OCI-LY3 (cell line): ENCODE measurements around the gene ADARB2.
"Not testable (repeated sequence)": the region's sequence is repeated elsewhere in the genome, so short reads cannot be mapped to it uniquely, and the experiment has no call there.

ENCODE experiments used
- H2AFZ ChIP-seq: fragments of 200-600, 300-600 bp; shearing (Covaris generic); 2 replicates; pipeline ENCODE4 v1.6.0; 2014; ENCODE audit warnings: antibody characterized with exemption, low read depth, low read length
- H3K27ac ChIP-seq: fragments of 200-600, 300-600 bp; sonication (generic); 2 replicates; pipeline ENCODE4 v1.5.1; 2014; ENCODE audit warnings: mild to moderate bottlenecking, low read length, moderate library complexity, mixed read lengths
- H3K27me3 ChIP-seq: fragments of 200-600, 300-600 bp; sonication (generic); 2 replicates; pipeline ENCODE4 v1.6.1; 2014; ENCODE audit warnings: low read depth, low read length, mixed read lengths
- H3K36me3 ChIP-seq: fragments of 200-600, 300-600 bp; sonication (generic); replicated peaks from 2 replicates; pipeline ENCODE3; 2014; ENCODE audit warnings: low read depth, low read length, mixed read lengths
- H3K4me1 ChIP-seq: fragments of 300-600, 200-600 bp; sonication (generic); 2 replicates; pipeline ENCODE4 v1.6.1; 2014; ENCODE audit warnings: low read length, mixed read lengths
- H3K4me2 ChIP-seq: fragments of 200-600, 300-600 bp; sonication (generic); 2 replicates; pipeline ENCODE4 v1.6.1; 2014; ENCODE audit warnings: low read length, mixed read lengths
- H3K4me3 ChIP-seq: fragments of 300-600, 200-600 bp; sonication (generic); 2 replicates; pipeline ENCODE4 v1.5.1; 2014; ENCODE audit warnings: antibody characterized with exemption, mild to moderate bottlenecking, low read length, moderate library complexity
- H3K79me2 ChIP-seq: fragments of 300-600, 200-600 bp; shearing (Covaris generic); 2 replicates; pipeline ENCODE4 v1.6.1; 2014; ENCODE audit warnings: mild to moderate bottlenecking, low read length, mixed read lengths
- H3K9ac ChIP-seq: fragments of 300-600, 200-600 bp; shearing (Covaris generic); 2 replicates; pipeline ENCODE4 v1.6.0; 2014; ENCODE audit warnings: mild to moderate bottlenecking, low read length, moderate library complexity
- H3K9me3 ChIP-seq: fragments of 200-600, 300-600 bp; shearing (Covaris generic); 2 replicates; pipeline ENCODE4 v1.6.1; 2014; ENCODE audit warnings: low read length, mixed read lengths; ENCODE audit not compliant: insufficient read depth
- H4K20me1 ChIP-seq: fragments of 200-600, 300-600 bp; sonication (generic); 2 replicates; pipeline ENCODE4 v1.6.1; 2016; ENCODE audit warnings: low read length, mixed read lengths; ENCODE audit not compliant: insufficient read depth
- CTCF ChIP-seq: fragments of 200-600, 300-600 bp; sonication (generic); IDR thresholded peaks from 2 replicates; pipeline ENCODE4 v1.5.1; 2014; ENCODE audit warnings: antibody characterized with exemption, low read length, low read depth
- EZH2phosphoT487 ChIP-seq: fragments of 200-600 bp; shearing (Covaris generic); IDR thresholded peaks from 2 replicates; pipeline ENCODE4 v1.6.1; 2018; ENCODE audit warnings: antibody characterized with exemption, mixed run types, low read depth

The ADARB2 gene

GRCh38 chr10:1358860-1359625 is 378.3 kb downstream of the ADARB2 start:
- H4K20me1 ChIP-seq = no peaks in the 10 kb centered on the region
- H2AFZ ChIP-seq = no peak overlapping the region
- no peaks in the 10 kb centered on the region for H3K36me3 ChIP-seq
- no peaks in the 10 kb centered on the region for H3K79me2 ChIP-seq
- H3K4me1 ChIP-seq = peaks cover 7% of the 10 kb centered on the region; the same call in 1 of the 2 replicates
- H3K9ac ChIP-seq = no peak overlapping the region
- no peaks in the 10 kb centered on the region for H3K9me3 ChIP-seq
- H3K4me2 ChIP-seq = peak overlapping the region; percentile 17; the same call in 1 of the 2 replicates
- no peak overlapping the region for H3K27ac ChIP-seq
- H3K27me3 ChIP-seq = no peaks in the 10 kb centered on the region
- TF ChIP-seq EZH2phosphoT487 = no peak
- TF ChIP-seq CTCF = no peak
- H3K4me3 ChIP-seq = no peak overlapping the region

GRCh38 chr10:1358147-1358546 is 379.2 kb downstream of the ADARB2 start:
- no peaks in the 10 kb centered on the region for H4K20me1 ChIP-seq
- TF ChIP-seq EZH2phosphoT487 (no peak), CTCF (no peak)
- H3K4me3 ChIP-seq = no peak overlapping the region
- H3K9me3 ChIP-seq = no peaks in the 10 kb centered on the region
- H3K27me3 ChIP-seq = no peaks in the 10 kb centered on the region
- no peak overlapping the region for H3K4me2 ChIP-seq
- H3K79me2 ChIP-seq = no peaks in the 10 kb centered on the region
- H3K4me1 ChIP-seq = peaks cover 7% of the 10 kb centered on the region; the same call in 1 of the 2 replicates
- no peak overlapping the region for H2AFZ ChIP-seq
- H3K27ac ChIP-seq = no peak overlapping the region
- no peak overlapping the region for H3K9ac ChIP-seq
- H3K36me3 ChIP-seq = no peaks in the 10 kb centered on the region

DNA sequence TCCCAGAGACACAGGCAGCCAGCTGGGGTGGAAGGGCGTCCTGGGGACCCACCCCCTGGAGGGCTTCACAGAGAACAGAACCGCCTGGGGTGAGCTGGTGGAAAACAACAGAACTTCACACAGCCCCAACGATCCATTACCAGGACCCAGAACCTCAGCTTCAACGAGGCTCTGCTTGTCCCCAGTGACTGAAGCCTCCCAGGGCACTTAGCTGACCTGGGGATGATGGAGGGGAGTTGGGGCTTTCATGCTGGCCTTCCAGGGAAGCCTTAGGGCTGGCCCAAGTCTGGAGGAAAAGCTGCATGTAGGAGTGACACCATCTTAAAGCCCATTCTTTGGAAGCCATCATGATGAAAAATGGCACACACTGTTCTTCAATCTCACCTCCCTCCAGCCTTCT is 381.0 kb downstream of the ADARB2 start:
- Histone ChIP-seq H3K4me1 (peaks cover 7% of the 10 kb centered on the region; the same call in 1 of the 2 replicates), H3K9me3 (no peaks in the 10 kb centered on the region), H3K4me2 (no peak overlapping the region), H3K79me2 (no peaks in the 10 kb centered on the region), H3K9ac (no peak overlapping the region), H3K27me3 (no peaks in the 10 kb centered on the region), H3K36me3 (no peaks in the 10 kb centered on the region), H3K27ac (no peak overlapping the region), H4K20me1 (no peaks in the 10 kb centered on the region), H3K4me3 (no peak overlapping the region), H2AFZ (no peak overlapping the region)
- no peak for TF ChIP-seq CTCF
- TF ChIP-seq EZH2phosphoT487 = no peak

GRCh38 chr10:1354809-1355710 is 382.3 kb downstream of the ADARB2 start:
- no peak overlapping the region for H3K9ac ChIP-seq
- H3K36me3 ChIP-seq = no peaks in the 10 kb centered on the region
- H4K20me1 ChIP-seq = no peaks in the 10 kb centered on the region
- no peaks in the 10 kb centered on the region for H3K79me2 ChIP-seq
- H3K9me3 ChIP-seq = no peaks in the 10 kb centered on the region
- no peak overlapping the region for H3K4me2 ChIP-seq
- TF ChIP-seq CTCF = no peak
- no peak for TF ChIP-seq EZH2phosphoT487
- no peak overlapping the region for H2AFZ ChIP-seq
- H3K27ac ChIP-seq = no peak overlapping the region
- peaks cover 7% of the 10 kb centered on the region; the same call in 1 of the 2 replicates for H3K4me1 ChIP-seq
- no peak overlapping the region for H3K4me3 ChIP-seq
- H3K27me3 ChIP-seq = no peaks in the 10 kb centered on the region

DNA sequence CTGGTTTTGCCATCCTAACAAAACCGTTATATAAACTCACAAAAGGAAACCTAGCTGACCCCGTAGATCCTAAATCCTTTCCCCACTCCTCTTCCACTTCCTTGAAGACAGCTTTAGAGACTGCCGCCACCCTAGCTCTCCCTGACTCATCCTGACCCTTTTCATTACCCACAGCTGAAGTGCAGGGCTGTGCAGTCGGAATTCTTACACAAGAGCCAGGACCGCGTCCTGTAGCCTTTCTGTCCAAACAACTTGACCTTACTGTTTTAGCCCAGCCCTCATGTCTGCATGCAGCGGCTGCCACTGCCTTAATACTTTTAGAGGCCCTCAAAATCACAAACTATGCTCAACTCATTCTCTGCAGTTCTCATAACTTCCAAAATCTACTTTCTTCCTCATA is 385.0 kb downstream of the ADARB2 start:
- H3K4me2 ChIP-seq, H3K4me1 ChIP-seq, H3K27me3 ChIP-seq, H4K20me1 ChIP-seq, H3K9ac ChIP-seq, H3K36me3 ChIP-seq, H3K4me3 ChIP-seq, H3K79me2 ChIP-seq, H2AFZ ChIP-seq, H3K9me3 ChIP-seq, H3K27ac ChIP-seq: not testable (repeated sequence)
